NCI-H1436 treated with DMSO at 0.1 percent for 48 hours (cell line): ENCODE measurements around the gene SSU72.
A peak's percentile ranks its signal among the peaks of the same experiment; 100 is the strongest.
"Not testable (repeated sequence)": the region's sequence is repeated elsewhere in the genome, so short reads cannot be mapped to it uniquely, and the experiment has no call there.

Source experiments
- DNase-seq: peaks from one replicate; lab custom pipeline; 2025; lab: John Stamatoyannopoulos, UW

SSU72 gene

GRCh38 chr1:1504777-1505365 is 69.8 kb downstream of the SSU72 start:
- peak; percentile 56 for DNase-seq

GRCh38 chr1:1495461-1495975 is 79.1 kb downstream of the SSU72 start:
- DNase-seq: not testable (repeated sequence)

GRCh38 chr1:1494311-1494710 is 80.4 kb downstream of the SSU72 start:
- not testable (repeated sequence) for DNase-seq
